ENCODE results near the gene MGLL.

MGLL gene

DNA sequence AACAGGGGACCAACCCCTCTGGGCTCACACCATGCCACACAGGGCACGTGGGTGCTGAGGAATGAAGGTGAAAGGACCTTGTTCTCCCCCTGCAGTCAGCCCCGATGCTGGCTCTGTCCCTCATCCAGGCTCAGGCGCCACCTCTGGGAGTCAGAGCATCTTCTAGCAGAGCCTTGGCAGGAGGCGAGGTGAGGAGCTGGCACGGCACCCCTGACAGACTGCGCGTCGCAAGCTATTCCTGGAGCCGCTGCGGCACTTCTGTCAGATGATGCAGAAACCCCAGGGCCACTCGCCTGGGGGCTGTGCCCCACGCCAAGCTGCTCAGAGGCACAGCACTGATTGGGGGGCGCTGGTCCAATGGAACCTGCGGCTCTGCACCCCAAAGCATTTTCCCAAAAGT, 62.0 kb downstream of the MGLL start:
- in situ Hi-C loops (cut with MboI; ENCODE audit: low sequenced_read_pairs) = no loop called here

DNA sequence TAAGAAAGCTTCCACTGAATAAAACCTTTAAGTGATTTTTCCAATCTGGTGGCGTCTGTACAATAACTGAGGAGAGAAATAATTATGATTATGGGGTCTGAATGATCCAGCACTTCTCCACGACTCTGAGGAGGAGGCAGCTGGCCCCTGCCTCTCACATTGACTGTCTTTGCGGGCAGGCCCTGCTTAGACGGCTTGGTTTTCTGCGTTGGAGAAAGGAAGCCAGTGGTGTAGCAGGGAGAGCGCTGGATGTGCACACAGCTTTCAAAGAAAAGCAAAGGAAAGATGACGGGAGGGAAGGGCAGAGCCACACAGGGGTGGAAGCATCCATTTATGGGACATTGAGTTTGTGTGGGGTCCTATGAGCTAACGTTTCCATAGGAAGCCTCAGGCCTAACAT, 62.5 kb downstream of the MGLL start:
- in situ Hi-C loops (cut with MboI; ENCODE audit: low sequenced_read_pairs) = no loop called here

DNA sequence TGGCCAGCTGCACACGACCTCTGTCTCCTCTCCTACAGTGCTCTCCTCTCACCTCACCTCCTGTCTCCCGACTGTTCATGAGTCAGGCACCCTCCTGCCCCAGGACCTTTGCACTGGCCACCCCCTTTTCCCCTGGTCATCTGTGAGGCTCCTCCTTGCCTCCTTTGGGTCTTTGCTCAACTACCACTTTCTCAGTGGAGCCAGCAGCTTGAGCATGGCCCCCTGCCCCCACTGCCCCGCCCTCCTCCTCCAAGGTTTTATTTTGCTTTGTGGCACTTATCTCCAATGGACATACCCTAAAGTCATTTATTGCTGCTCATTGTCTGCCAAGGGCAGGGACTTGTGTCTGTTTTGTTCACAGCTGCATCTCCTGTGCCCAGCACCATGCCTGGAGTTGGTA, 64.3 kb downstream of the MGLL start:
- in situ Hi-C loops (cut with MboI; ENCODE audit: low sequenced_read_pairs) = no loop called here

DNA sequence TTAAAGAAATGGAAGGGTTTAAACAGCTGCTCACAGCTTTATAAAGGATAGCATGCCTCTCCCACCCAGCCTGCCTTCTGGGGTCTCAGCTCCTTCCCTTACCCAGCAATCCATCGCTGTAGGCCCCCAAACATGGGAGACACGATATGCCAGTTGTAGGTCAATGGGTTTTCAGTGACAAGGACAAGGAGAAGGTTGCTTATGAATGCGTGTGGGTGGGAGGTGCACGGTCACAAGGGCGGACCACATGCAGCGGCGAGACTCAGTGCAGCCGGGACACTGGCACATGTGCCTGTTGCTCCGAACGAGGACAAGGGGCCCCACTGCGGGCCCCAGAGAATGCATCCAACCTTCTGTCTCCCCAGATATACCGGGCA, 67.0 kb downstream of the MGLL start:
- in situ Hi-C loops (cut with MboI; ENCODE audit: low sequenced_read_pairs) = no loop called here

DNA sequence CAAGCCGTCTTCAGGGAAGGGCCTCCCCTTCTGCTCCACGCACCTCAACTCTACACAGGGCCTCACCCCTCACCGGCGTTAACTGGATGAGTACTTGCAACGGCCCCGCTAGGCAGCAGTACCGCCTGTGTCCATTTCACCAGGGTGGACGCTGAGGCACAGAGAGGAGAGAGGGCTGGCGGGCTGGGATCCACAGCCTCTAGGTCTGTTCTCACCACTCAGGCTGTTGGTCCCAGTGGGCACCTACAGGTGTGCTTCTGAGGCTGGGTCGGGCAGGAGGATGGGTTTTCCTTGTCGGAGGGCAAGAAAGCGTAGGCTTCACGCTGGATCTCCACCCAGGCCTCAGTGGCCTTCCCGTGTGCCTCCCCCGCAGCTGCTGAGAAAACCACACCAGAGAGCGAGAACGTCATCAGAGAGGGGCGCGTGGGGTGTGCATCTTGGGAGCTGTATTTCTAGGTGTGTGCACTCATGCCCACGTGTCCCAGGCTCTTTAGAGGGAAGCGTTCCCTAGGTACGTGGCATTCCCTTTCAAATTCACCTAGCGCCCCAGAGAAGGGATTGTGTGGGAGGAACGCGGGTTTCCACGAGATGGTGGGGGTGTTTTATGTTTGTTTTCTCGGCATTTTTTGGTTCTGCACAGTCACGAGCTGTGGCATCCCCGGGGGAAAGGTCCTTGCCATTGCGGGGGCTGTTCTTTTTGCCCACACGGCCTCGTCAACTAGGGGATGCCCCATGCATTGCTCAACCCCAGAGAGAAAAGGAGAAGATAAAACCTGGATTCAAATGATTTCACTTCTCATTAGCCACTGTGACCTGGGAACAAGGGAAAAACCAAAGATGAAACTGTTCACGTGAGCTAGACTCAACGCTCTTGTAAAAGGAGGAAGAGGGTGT, 67.7 kb downstream of the MGLL start:
- in situ Hi-C loops (cut with MboI; ENCODE audit: low sequenced_read_pairs) = no loop called here

DNA sequence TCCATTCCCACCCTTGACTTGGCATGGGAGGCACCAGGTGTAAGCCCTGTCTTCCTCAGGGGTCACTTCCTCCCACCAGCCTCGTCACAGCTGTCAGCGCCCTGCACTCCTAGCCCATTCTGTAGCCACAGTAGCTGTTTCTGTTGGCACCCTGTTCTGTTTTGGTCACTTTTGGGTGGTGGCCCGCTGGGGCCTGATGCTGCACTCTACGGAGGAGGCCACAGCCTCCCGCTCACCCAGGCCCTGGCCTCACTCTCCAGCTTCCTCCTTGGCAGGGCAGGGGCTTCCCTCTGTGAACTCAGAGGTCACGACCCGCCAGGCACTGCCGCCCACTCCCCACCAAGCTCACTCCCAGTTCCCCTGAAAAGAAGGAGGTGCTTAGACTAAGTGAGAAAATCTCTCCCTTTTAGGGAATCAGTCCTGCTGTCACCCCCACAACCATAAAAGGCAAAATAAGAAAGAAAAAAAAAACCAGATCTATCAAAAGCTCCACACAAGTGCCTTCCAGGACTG, 68.4 kb downstream of the MGLL start:
- in situ Hi-C loops (cut with MboI; ENCODE audit: low sequenced_read_pairs) = no loop called here

DNA sequence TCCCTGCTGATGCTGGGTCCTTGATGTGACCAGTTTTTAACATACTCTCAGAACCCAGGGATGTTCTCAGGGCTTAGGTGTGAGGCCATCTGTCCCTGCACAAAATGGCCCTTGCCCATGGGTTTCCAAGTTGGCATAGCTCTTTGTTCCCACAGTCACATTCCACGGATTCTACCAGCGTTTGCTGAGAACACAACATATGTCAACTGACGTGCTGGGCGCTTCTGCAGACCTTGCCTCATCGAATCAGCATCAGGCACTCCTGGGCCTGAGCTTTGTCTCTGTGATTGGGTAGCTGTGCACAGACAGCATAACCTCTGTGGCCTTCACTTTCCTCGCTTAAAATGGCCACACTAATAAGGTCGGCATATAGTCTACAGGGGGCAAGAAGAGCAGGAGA, 69.0 kb downstream of the MGLL start:
- in situ Hi-C loops (cut with MboI; ENCODE audit: low sequenced_read_pairs) = no loop called here

DNA sequence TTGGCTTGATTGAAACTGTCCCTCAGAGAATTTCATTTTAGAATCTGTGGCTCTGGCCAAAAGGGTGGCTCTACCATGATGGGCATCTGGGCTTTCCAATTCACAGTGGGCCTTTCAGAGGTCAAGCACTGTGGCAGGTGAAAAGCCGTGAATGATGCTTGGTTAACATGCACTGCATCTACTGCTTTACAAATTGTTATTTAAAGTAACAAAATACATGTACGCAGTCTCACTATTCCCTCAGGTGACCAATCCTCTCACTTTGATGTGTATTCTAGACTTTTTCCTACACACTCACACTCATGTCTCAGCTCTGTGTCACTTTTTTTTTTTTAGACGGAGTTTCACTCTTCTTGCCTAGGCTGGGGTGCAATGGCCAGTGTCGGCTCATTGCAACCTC, 70.5 kb downstream of the MGLL start:
- in situ Hi-C loops (cut with MboI; ENCODE audit: low sequenced_read_pairs) = no loop called here

DNA sequence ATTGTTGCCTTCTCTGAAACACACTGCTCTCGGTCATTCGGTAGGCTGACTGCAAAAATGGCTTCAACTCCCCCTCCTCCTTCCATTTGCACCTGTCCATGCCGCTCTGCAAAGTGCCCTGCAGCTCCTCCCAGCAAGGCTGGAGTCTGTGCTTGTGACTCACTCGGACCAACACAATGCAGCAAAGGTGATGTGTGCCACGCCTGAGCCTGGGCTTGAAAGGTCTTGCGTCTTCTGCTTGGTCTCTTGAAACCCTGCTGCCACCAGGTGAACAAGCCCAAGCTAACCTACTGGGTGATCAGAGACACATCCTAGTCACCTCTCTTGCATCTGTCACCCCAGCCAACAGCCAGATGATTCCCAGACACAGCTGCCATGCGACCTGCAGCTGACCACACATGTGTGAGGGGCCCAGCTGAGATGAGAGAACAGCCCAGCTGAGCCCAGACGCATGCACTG, 71.1 kb downstream of the MGLL start:
- in situ Hi-C loops (cut with MboI; ENCODE audit: low sequenced_read_pairs) = no loop called here

DNA sequence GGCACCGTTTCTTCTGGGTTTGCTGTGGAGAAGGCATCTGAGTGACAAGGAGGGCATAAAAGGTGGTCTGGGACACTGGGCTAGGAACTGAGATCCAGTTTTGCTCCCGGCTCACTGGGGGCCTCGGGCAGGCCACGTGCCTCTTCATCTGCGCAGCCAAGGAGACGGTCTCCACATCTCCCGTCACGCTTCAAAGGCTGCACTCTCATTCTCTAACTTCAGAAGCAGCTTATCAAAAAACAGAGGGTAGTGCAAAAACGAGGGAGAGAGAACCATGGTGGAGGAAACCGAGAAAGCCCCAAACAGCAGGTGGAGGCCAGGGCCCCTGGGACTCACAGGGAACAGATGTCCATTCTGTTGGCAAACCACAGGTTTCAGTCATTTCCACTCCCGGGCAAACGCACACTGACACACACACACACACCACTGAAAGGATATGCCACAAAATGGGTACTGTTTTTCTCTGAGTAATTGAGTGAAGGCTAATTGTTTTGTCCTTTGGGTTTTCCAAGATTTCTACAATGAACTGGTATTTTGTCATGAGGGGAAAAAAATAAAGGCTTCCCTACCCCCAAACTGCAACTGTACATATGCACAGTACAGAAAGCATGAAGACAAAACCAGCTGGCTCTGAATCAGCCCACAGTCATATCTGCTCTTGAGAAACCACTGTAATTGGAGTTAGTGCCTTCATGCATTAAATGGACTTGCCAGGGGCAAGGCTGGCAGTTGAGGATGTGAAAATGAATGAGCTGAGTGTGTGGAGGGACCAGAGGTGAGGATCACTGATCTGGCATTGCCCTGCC, 71.9 kb downstream of the MGLL start:
- in situ Hi-C loops (cut with MboI; ENCODE audit: low sequenced_read_pairs) = no loop called here

DNA sequence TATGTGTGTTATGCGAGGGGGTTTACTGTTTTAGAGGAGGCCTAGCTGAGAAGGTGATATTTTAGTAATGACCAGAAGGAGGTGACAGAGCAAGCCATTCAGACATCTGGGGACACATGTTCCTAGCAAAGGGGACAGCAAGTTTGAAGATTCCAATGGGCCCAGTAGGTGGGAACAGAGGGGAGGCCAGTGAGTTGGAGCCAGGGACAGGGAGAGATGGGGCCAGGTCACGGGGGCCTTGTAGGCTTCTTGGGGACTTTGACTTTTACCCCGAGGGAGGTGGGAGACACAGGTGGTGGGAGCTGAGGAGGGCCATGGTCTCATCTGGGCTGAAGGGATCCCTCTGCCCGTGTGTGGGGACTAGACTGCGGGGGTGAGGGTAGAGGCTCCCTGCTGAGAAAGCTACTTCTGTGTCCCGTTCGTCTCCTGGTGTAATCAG, 72.5 kb downstream of the MGLL start:
- in situ Hi-C loops (cut with MboI; ENCODE audit: low sequenced_read_pairs) = no loop called here

DNA sequence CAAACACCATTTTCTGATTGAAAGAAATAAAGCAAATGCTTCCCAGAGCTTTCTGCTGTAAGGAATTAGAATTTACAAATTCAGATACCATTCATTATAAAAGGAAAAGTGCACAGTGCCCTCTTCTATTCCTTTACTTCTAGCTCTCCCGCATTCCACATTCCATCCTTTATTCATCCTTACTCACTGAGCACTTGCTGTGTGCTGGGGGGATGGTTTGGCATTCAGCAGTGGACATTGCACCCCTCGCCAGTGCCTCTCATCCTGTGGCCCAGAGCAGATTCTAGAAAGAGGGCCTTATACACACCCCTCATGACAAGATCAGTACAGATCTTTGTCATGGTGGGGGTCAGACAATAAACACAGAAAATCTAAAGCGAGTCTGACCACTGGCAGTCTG, 73.0 kb downstream of the MGLL start:
- in situ Hi-C loops (cut with MboI; ENCODE audit: low sequenced_read_pairs) = no loop called here

DNA sequence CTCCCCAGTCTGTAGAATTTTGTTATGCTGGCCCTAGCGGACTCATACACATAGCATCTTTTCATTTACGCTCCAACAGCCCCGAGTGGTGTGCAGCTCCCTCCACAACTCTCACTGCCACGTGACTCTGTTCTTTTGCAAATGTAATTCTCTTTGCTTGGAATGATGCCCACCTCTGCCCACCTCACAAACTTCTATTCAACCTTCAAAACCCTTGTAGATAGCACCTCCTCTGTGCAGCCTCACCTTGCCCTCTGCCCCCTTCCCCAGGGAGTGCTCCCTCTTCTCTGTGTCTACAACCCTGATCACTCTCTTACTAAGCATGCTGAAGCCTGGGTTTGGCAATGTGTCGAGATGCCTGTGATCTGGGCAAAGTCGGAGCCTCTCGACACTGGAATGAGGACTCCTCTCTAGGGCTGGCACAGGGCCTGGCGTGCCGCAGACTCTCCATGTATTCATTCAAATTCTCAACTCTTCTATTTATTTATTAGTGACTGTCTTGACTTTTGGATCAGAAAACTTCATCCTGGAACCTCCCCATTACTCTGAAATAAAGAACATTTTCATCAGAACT, 73.5 kb downstream of the MGLL start:
- in situ Hi-C loops (cut with MboI; ENCODE audit: low sequenced_read_pairs) = no loop called here

DNA sequence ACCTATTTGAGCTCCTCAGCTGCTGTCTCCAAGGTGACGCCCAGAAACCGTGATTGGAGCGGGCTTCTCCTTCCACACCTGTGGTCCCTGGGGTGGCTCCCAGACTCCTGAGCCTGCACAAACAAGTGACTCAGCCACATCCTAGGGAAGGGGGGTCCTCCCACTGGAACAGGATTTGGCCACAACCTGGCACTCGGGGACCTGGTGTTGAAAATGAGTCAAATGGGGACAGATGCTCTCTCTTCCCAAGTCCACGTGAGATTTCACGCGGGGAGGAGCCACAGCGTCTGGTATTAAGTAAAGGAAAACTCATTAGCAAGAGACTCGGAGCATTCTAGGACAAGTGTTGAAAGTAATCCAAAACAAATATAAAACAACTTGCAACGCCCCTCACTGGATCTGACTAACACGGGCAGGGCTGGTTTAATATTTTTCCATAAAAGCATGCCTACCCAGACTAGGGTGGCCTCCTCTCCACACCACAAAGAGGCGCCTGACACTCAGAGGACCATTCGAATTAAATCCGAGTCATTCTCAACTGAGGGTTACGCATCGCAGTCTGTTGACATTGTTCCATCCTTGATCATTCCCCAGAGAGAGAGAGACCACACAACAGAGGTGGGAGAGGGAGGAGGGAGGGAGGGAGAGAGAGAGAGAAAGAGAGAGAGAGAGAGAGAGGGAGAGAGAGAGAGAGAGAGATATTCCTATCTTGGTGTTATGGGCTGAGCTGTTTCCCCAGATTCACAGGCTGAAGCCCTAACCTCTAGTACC, 74.4 kb downstream of the MGLL start:
- in situ Hi-C loops (cut with MboI; ENCODE audit: low sequenced_read_pairs) = no loop called here

DNA sequence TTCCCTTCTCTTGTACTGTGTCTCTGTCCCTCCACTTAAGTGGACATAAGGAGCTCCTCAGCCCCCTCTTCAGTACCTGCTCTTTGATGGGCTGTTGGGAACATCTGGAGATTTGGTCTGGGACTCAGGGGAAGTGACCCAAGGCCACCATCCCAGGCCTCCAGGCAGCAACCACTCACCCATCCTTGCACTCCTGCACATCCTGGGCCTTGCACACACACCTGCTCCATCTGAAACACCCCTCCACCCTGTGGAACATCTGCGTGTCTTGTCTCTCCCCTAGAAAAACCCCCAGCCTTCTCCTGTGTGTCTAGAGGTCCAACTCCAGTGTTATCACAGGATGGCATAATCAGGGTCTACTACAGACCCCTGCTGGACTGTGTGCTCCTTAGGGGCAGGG, 75.2 kb downstream of the MGLL start:
- in situ Hi-C loops (cut with MboI; ENCODE audit: low sequenced_read_pairs) = no loop called here

DNA sequence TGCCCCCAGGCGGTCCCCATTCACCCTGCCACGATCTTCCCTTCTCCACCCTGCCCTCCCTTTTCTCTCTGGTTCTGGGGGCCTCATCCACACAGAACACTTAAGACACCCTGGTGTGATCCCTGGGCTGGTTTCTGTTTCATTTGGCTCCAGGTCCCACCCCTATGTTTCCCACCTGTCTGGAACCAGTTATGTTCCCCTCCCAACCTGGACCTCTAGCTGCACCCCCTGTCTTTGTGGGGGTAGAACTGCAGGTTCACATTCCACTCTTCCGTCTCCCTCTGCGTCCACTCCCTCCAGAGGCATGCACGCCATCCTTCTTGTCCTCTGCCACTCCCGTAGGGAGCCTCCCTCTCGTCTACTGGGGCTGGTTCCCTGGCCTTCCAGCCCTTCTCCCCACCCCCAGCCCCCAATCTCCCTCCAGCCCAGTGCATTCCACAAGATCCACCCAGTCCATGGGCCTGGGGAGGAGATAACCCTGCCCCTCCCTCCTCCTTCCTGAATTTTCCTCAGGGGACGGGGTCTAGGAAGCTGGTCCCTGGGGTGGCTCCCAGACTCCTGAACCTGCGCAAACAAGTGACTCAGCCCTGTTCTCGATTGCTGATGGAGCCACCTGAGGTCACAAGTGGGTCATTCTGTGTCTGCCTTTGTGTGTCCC, 75.8 kb downstream of the MGLL start:
- in situ Hi-C loops (cut with MboI; ENCODE audit: low sequenced_read_pairs) = no loop called here

DNA sequence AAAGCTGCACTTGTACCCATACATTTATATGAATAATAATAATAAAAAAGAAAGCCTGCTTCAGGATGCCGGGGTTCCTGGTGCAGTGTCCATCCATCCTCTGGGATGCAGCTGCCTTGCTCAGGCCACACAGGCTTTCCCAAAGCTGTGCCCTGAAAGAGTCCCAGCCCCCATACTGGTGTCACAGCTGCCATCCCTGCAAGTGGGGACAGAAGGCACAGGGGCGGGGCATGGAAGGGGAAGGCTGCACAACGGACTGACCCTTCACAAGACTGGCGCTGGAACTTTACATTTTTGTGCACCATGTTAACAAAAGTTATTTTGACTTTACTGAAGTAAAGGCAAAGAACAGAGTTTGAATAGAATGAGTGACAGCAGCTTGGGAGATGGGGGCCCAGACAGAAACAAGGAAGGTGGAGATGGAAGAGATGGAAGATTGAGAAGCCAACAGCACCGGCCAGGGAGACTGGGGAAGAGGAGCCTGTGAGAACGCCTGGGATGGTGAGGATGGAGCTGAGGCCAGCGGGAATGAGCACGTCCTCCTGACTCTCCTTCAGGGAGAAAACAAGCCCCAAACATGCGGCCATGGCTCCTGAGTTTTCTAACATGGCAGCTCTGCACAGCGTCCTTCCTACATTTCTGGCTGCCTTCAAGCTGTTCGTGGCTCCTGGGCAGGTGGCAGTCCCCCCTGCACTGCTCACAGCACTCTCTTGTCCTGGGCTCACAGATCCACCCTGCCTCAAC, 76.5 kb downstream of the MGLL start:
- in situ Hi-C loops (cut with MboI; ENCODE audit: low sequenced_read_pairs) = no loop called here

DNA sequence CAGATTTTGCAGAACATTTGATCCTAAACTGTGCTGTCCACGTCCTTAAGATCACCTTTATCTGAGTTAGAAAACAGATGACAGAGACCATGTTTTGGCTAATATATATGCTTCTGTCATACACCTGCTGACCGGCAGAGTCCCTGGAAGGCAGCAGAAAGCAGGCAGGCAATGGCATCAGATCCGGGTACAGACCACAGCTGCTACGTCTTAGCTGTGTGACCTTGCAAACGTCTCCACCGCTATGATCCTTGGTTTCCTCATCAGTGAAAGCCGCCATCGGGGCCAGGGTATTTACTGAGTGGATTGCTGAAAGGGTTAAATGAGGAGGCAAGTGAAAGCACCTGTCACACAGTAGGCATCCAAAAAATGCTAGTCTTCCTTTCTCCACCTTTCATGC, 77.4 kb downstream of the MGLL start:
- in situ Hi-C loops (cut with MboI; ENCODE audit: low sequenced_read_pairs) = no loop called here

DNA sequence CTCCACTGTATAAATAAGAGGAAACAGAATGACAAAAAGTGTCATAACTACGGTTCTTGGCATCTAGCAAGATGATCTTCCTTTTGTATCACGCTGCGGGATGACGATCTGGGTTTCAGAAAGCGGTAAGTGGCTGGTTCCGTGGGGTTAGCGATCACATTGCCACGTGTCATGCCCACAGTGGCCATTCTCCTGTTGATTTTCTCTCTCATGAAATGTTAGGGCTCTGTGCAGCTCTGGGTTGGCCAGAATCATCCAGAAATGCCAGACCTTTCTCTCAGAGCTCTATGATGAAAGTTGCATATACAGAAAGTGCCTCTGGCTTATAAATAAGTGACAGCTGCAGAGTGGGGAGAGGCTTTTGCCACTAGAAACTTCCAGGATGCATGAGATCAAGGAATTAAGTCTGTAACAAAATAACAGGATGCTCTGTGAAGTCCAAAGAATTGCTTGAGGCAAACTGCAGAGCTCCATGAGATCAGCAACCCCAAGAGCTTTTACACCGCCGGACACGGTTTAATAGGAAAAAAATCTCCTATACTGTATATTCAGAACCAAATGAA, 78.0 kb downstream of the MGLL start:
- in situ Hi-C loops (cut with MboI; ENCODE audit: low sequenced_read_pairs) = no loop called here
